GM18867 (cell line): ENCODE results near the gene DGCR8.

Experiments used
- ATAC-seq: cut with Tn5 transposase; IDR thresholded peaks from one replicate; pipeline ENCODE4 v1.9.1; 2021; ENCODE audit warnings: mild to moderate bottlenecking, moderate library complexity; ENCODE audit not compliant: unreplicated experiment

Gene DGCR8

DNA sequence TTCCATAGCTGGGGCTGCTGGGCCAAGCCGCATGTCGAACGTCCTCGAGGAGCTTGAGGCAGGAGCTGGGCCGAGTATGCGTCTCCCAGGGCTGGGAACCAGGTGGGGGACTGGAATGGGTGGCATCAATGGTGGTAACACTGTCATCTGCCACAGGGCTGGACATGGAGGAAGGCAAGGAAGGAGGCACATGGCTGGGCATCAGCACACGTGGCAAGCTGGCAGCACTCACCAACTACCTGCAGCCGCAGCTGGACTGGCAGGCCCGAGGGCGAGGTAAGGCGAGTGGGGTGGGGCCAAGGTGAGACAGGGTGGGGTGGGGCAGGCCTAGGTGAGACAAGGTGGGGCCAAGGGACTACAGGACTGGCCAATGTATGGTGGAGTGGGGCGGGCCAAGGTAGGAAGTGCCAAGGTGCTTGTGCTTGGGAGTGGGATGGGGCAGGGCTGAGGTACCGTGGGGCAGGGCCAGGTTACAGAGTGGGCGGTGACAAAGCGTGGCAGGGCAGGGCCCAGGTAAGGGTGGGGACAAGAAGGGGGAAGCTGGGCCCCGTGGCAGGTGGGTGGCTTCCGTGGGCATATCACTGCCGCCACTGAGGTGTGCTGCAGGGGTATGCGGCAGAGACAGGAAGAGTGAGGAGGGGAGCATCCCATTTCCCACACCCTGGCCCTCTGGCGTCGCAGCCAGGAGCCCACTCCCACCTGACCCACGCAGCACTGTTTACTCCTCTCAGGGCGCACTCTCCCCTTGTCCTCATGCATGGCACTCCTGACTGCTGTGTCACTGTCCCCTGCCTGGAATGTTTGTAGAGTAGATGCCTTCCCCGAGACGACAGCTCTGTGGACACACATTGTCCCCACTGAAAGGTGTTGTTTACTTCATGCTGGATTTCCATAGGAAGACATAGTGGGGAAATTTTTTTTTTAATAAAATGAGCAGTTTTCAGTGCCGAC is 27.5 kb upstream of the DGCR8 start:
- no peak for ATAC-seq

GRCh38 chr22:20053407-20054033 is 26.5 kb upstream of the DGCR8 start:
- ATAC-seq, result no peak

- ATAC-seq, result no peak
Observed at GRCh38 chr22:20054034-20054427, 26.0 kb upstream of the DGCR8 start.

GRCh38 chr22:20054485-20054884 is 25.6 kb upstream of the DGCR8 start:
- ATAC-seq, result no peak

GRCh38 chr22:20055144-20055543 is 24.9 kb upstream of the DGCR8 start:
- ATAC-seq, result no peak

DNA sequence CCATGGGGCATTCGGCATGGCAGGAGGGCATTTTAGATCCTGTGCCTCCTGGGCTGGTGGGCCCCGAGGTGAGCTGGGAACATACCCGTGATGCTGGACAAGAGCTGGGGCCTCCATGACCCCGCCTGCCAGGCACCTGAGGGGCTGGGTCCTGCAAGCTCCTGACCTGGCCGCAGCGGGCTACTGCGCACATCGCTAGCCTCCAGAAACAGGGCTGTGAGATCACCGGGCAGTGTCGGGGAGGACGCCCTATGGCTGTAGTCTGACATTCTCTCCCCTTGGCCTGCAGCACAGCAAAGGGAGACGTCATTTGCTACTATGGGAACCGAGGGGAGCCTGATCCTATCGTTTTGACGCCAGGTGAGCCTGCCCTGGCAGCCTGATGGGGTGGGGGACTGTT is 24.4 kb upstream of the DGCR8 start:
- no peak for ATAC-seq

GRCh38 chr22:20056161-20056560 is 23.9 kb upstream of the DGCR8 start:
- ATAC-seq, result no peak

DNA sequence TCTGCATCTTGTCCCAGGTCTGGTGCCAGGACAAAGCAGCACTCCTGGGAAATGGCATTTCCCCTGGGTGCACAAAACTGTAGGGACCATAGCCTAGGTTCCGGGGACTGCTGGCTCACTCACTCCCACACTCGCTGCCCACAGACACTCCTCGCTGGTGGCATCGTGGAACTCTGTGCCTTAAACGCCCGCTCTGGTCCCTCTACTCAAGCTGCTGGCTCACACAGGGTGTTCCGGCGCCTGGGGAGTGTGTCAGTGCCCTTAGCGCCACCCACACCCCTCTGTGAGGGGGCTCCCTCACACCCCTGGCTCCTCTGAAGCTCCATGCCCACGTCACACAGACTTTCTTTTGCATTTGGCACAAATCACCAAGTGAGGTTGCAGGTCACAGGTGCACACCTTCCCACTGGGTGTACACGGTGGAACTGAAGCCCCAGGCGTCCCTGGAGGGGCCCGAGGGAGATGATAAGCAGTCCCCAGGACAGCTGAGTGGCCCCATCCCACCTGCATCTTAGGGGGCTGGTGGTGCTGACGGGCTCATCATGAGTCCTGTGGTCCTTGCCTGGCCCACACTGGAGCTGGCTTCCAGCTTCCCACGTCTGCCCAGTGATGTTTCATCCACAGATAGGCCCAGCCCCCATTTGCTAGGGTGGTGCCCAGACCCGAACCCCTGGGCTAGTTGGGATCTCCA is 23.2 kb upstream of the DGCR8 start:
- ATAC-seq, result no peak

- no peak for ATAC-seq
Observed at GRCh38 chr22:20057596-20058268, 22.3 kb upstream of the DGCR8 start.

- no peak for ATAC-seq
Observed at GRCh38 chr22:20058989-20059770, 20.9 kb upstream of the DGCR8 start.

- no peak for ATAC-seq
Observed at GRCh38 chr22:20060700-20061480, 19.2 kb upstream of the DGCR8 start.

DNA sequence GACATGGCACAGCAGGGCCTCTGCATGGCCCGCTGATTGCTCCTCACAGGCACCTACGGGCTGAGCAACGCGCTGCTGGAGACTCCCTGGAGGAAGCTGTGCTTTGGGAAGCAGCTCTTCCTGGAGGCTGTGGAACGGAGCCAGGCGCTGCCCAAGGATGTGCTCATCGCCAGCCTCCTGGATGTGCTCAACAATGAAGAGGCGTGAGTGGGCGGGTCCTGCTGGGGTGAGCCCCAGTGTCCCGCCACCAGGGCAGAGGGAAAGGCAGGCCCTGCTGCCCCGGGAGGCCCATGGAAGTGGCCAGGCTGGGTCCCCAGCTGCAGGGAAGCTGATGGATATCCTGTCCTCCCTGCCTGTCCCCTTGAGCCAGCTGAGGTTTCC is 18.6 kb upstream of the DGCR8 start:
- no peak for ATAC-seq

- no peak for ATAC-seq
Observed at GRCh38 chr22:20062043-20062765, 17.8 kb upstream of the DGCR8 start.

DNA sequence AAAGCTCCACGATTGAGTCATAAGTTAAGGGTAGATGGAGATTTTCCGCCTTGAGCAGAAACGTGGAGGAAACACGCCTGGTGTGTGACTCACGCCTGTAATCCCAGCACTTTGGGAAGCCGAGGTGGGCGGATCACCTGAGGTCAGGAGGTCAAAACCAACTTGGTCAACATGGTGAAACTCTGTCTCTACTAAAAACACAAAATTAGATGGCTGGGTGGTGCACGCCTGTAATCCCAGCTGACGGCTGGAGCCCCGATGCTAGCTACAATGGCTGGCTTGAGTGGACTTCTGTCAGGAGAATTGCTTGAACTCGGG is 17.3 kb upstream of the DGCR8 start:
- ATAC-seq, result no peak

DNA sequence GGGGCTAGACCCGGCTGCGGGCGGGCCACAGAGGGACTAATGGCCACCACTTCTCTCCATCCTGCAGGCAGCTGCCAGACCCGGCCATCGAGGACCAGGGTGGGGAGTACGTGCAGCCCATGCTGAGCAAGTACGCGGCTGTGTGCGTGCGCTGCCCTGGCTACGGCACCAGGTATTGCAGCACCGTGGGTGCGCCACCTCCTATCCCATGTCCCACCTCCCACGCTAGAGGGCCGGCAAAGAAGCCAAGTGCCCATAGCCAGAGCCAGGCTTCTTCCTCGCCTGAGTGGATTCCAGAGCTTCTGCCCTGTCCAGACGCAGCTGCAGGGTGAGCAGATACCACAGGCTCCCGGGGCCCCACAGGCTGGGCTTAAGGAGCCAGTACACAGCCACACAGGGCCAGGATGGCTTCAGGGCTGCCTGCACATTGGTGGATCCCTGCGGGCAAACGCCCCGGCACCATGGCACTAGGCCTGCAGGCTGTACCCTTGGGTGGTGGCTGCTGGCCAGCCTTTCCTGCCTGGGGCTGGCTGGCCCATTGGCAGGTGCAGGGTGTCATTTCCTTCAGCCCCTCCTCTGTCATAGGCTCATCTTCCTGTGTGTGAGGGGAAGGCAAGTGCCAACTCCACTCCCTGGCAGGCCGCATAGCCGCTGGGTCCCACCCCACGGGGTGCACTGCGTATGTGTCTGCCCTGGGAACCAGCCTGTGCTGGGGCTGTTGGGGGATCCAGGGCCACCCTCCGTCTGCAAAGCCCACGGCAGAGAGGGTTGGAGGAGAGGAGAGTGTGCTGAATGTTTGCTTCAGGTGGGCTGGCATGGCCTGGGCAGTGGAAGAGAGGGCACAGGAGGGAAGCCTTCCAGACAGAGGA is 16.5 kb upstream of the DGCR8 start:
- ATAC-seq, result no peak

DNA sequence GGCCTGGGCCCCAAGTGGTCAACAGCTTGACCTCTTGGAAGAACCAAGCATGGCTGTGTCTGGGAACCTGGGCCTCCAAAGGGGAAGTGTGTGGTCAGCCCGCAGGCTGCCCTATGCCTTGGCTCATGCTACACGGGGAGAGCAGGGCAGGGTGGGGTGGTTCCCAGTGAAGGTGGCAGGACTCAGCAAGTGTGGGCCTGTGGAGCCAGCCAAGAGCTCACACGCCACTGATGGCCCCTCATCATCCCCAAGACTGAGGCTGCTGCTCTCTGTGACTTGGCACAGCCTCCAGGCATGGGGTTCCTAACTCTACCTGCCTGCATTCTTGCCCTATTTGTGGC is 15.9 kb upstream of the DGCR8 start:
- no peak for ATAC-seq

GRCh38 chr22:20064545-20065262 is 15.3 kb upstream of the DGCR8 start:
- ATAC-seq, result no peak
